Dendritic cell treated with granulocyte-macrophage colony-stimulating factor and Interleukin-4, amounts not matched to agents 40 ng/mL and 50 ng/mL, for 4 days (primary cell): Measurements from ENCODE around the gene SLC25A47.
A peak's percentile ranks its signal among the peaks of the same experiment; 100 is the strongest.
"Not testable (repeated sequence)": the region's sequence is repeated elsewhere in the genome, so short reads cannot be mapped to it uniquely, and the experiment has no call there.

Experiments
- H3K27ac Mint-ChIP-seq: one replicate; pipeline ENCODE4 v1.8.0; 2022; ENCODE audit warnings: mild to moderate bottlenecking, mixed read lengths
- H3K27me3 Mint-ChIP-seq: one replicate; pipeline ENCODE4 v1.8.0; 2022; ENCODE audit warnings: mild to moderate bottlenecking, mixed read lengths
- H3K36me3 Mint-ChIP-seq: one replicate; pipeline ENCODE4 v1.8.0; 2022; ENCODE audit warnings: low read depth, mixed read lengths
- H3K4me1 Mint-ChIP-seq: one replicate; pipeline ENCODE4 v1.8.0; 2022; ENCODE audit warnings: low read depth, mixed read lengths
- H3K4me3 Mint-ChIP-seq: one replicate; pipeline ENCODE4 v1.8.0; 2022; ENCODE audit warnings: mild to moderate bottlenecking, moderate library complexity, mixed read lengths
- H3K9me3 Mint-ChIP-seq: one replicate; pipeline ENCODE4 v1.8.0; 2022; ENCODE audit warnings: mixed read lengths
- intact Hi-C: fragments of 100-400 bp; cut with micrococcal nuclease; formaldehyde crosslinking; loops from one replicate; pipeline ENCODE4 v1.15.0; 2022

The SLC25A47 gene

DNA sequence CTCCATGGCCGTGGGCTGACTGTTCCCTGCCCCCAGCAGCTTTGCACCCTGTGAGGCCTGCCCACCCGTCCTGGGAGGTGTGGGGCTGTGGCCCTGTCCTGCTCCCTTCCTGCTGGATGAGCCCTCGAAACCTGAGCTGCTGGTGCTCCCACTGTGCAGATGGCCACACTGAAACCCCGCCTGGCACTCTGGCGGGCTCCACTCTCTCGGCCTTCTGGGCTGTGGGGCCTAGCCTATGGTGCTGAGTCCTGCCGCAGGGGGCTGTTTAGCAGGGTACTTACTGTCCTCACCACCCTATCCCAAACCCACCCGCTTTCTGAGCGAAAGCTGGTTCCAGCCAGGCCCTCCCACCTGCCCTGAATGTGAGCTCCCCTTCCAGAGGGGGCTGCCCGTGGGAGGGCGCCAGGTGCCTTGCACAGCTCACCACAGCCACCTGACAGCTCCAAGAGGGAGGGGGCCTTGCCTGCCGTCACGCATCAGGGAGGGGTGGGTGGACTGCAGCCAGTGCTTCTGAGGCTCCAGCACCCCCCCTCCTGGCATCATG is 7.3 kb downstream of the SLC25A47 start:
- Mint-ChIP-seq H3K27ac (no peak overlapping the region), H3K4me3 (no peak overlapping the region), H3K9me3 (no peaks in the 10 kb centered on the region), H3K4me1 (peaks cover 6% of the 10 kb centered on the region), H3K36me3 (peaks cover 45% of the 10 kb centered on the region), H3K27me3 (peaks cover 2% of the 10 kb centered on the region)
- intact Hi-C loops = no loop called here

DNA sequence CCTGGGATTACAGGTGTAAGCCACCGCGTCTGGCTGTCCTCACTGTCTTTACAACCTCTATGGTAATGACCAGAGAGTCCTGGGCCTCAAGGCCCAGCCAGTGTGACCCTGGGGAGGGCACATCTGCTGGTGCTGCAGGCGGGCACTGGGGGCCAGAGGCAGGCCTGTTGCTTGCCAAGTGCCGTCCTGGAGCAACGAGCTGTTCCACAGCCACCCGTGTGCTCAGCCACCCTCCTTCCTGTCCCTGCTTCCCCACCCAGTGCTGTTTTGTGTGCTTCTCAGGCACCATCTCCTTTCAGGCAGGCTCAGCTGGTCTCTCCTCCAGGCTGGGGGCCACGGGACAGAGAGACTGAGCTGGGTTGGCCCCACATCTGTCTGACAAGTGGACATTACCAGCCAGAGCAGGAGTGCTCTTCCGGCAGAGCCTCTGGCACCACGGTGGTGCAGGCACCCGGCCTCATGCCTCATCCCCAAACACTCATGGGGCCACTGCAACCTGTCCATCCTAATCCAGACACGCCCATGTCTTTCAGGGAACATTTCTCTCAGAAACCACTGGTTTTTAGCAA is 9.0 kb downstream of the SLC25A47 start:
- peaks cover 62% of the 10 kb centered on the region for H3K36me3 Mint-ChIP-seq

DNA sequence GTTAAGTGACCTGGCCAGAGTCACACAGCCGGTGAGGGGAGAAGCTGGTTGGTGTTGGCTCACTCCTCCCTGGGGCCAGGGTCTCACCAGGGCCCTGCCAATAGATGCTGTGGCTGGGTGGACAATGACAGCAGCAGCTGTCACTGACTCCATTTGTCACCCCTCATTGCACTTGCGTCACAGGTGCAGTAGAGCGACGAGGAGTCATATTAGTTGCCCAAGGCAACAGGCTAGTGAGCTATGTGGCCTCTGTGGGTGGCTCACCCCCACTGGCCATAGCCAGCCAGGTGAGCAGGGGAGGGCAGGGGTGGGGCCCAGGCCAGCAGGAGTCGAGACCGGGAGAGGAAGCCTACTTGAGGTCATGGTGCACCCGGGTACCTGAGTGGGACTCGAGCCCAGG is 9.7 kb downstream of the SLC25A47 start:
- H3K9me3 Mint-ChIP-seq = no peaks in the 10 kb centered on the region
- H3K36me3 Mint-ChIP-seq = peaks cover 68% of the 10 kb centered on the region
- no peaks in the 10 kb centered on the region for H3K27me3 Mint-ChIP-seq
- no peak overlapping the region for H3K4me3 Mint-ChIP-seq
- no peaks in the 10 kb centered on the region for H3K4me1 Mint-ChIP-seq
- H3K27ac Mint-ChIP-seq = no peak overlapping the region
- intact Hi-C loops = no loop called here

More for the DNA sequence above, 9.0 kb downstream of the SLC25A47 start:
- Mint-ChIP-seq H3K27ac (peak overlapping the region; percentile 45), H3K4me1 (no peaks in the 10 kb centered on the region), H3K4me3 (no peak overlapping the region), H3K9me3 (no peaks in the 10 kb centered on the region), H3K27me3 (no peaks in the 10 kb centered on the region)
- intact Hi-C loops = no loop called here

DNA sequence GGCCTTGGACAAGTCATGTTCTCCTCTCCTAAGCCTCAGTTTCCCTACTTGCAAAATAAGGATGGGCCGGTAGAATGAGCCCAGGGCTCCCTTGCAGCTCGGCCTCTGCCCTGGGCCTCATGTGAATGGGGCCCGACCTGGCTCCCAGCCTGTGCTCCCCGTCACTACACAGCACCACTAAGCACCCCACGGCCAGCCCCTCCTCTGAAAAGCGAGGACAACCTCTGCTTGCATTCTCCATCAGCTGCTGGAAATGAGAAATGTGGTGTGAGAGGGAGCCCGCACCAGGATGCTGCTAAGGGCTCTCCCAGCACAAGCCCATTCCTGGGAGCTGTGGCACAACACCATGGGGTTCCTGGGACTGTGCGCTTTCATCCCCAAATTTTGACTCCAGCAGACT is 10.2 kb downstream of the SLC25A47 start:
- H3K4me3 Mint-ChIP-seq = no peak overlapping the region
- H3K27ac Mint-ChIP-seq = no peak overlapping the region
- H3K4me1 Mint-ChIP-seq = no peaks in the 10 kb centered on the region
- peaks cover 73% of the 10 kb centered on the region for H3K36me3 Mint-ChIP-seq
- intact Hi-C loops = no loop called here
- H3K27me3 Mint-ChIP-seq = no peaks in the 10 kb centered on the region
- H3K9me3 Mint-ChIP-seq = no peaks in the 10 kb centered on the region

DNA sequence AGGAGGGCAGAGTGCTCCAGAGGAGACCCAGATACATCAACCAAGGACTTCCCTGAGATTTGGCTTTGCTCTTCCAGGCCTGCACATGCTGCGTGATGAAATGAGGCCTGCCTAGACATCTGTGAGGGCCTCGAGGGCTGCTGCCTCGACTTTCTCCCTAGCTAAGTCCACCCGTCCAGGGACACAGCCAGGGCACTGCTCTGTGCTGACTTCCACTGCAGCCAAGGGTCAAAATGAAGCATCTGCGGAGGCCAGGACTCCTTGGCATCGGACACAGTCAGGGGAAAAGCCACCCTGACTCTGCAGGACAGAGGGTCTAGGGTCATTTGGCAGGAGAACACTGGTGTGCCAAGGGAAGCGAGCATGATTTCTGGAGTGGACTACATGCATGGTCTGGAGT is 10.7 kb downstream of the SLC25A47 start:
- intact Hi-C loops = no loop called here
- no peaks in the 10 kb centered on the region for H3K27me3 Mint-ChIP-seq
- no peak overlapping the region for H3K4me3 Mint-ChIP-seq
- no peaks in the 10 kb centered on the region for H3K9me3 Mint-ChIP-seq
- no peak overlapping the region for H3K27ac Mint-ChIP-seq
- H3K4me1 Mint-ChIP-seq = no peaks in the 10 kb centered on the region
- H3K36me3 Mint-ChIP-seq = peaks cover 79% of the 10 kb centered on the region

DNA sequence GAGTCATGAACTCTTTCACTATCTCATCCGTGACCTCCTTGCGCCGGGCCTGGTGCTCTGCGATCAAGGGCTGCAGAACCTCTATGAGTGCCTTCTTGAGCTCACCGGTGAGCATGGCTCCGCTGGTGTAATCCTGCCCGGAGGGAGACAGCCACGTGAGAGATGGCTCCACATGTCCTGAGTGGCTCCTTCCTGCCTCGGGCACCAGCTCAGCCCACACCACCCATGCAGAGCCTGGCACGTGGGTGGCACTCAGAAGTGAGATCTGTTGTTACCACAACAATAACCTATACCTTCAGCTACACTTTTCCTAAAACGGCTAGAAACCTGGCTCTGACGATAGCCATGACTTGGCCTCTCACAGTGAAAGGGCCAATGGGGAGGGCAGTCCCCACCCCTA is 11.8 kb downstream of the SLC25A47 start:
- Mint-ChIP-seq H3K4me3 (no peak overlapping the region), H3K36me3 (peaks cover 89% of the 10 kb centered on the region), H3K9me3 (no peaks in the 10 kb centered on the region), H3K27ac (no peak overlapping the region), H3K4me1 (peaks cover 10% of the 10 kb centered on the region), H3K27me3 (no peaks in the 10 kb centered on the region)
- intact Hi-C loops = no loop called here

DNA sequence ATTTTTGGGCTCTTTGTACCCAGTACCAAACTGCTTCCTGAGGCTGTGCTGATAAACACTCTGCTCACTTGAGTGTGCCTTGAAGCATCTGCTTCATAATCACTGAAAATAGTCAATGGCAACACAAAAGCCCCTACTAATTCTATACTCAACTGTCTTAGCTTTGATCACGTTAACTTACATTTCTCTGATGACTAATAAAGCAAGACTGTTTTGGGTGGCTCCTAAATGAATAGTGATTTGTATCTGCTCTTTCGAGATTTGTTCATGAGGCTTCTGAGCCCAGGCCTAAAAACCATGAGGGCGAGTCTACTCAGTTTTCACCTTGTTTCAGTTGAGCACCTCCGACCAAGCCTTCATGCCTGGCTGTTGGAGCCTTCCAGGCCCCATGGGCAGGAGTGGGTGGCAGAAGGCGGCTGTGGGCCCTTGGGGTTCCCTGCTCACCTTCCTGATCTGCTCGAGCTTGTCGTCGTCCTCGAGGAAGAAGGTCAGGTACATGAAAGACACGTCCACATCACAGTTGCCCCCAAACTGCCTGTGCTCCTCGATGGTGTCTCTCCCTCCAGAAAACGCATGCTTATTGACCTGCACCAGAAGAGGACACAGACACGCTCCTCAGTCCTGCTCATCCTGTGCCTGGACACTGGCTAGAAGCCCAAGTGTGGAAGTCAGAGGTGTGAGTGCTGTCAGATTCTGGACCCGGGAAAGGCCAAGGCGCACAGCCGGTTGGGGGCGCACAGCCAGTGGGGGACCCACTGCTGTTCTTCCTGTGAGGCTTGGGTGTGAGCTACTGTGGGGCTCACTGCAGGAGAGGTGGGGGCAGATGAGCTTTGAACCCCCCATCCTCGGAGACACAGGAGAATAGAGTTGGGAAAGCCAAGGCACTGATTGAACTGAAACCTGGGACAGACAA is 13.7 kb downstream of the SLC25A47 start:
- H3K9me3 Mint-ChIP-seq = no peaks in the 10 kb centered on the region
- H3K36me3 Mint-ChIP-seq = peaks cover 98% of the 10 kb centered on the region
- no peak overlapping the region for H3K27ac Mint-ChIP-seq
- intact Hi-C loops = no loop called here
- no peaks in the 10 kb centered on the region for H3K27me3 Mint-ChIP-seq
- H3K4me3 Mint-ChIP-seq = no peak overlapping the region
- H3K4me1 Mint-ChIP-seq = peaks cover 30% of the 10 kb centered on the region

DNA sequence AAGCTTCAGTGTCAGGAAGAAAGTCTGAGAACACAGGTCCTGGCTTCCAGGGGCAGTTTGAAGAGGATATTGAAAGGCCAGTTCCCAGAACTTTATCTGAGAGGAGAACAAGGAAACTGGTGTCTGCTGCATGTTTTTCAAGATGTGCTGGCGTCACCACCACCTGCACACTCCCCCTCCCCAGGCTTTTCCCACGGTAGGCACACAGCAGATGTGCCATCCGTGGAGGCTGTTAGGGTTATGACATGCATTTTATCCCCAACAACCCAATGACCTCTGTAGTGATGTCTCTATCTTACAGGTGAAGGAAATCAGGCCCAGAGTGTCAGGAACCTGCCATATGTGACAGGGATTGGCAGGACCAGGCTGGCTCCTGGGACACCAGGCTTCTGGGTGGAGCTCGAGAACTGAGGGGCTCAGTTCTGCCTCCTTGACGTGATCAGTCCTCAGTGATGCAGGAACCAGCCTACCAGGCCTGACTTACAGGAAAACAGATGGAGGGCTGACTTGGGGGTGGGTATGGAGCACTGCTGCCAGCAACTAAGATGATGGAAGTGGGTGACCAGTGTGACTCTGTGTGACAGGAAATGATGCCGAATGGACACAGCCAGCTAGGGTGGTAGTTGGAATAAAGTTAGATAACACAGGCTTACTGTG is 16.8 kb downstream of the SLC25A47 start:
- Mint-ChIP-seq H3K4me1 (peaks cover 53% of the 10 kb centered on the region), H3K27me3 (no peaks in the 10 kb centered on the region), H3K4me3 (peak overlapping the region; percentile 14), H3K27ac (peak overlapping the region; percentile 96), H3K36me3 (peaks cover 98% of the 10 kb centered on the region), H3K9me3 (no peaks in the 10 kb centered on the region)
- intact Hi-C loops = loop anchor here (5.0 kb wide), 1 partner anchor 33 kb away; the partner anchor contains the start of gene SLC25A29

DNA sequence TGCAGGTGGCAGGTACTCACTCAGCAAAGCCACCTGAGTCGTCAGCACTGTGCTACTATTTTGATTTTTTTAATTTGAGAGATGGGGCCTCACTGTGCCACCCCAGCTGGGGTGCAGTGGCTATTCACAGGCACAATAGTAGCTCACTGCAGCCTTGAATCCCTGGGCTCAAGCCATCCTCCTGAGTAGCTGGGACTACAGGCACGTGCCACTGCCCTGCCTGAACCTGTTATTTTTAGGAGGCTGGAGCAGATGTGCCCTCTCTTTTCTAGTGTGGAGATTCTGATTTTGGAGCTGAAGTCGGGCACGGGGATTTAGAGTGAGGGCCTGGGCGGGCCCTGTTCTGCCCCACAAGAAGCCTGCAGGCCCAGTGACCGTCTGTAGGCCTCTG is 17.3 kb downstream of the SLC25A47 start:
- H3K36me3 Mint-ChIP-seq = peaks cover 93% of the 10 kb centered on the region
- H3K4me3 Mint-ChIP-seq = peak overlapping the region; percentile 59
- H3K27ac Mint-ChIP-seq = peak overlapping the region; percentile 96
- H3K9me3 Mint-ChIP-seq = no peaks in the 10 kb centered on the region
- no peaks in the 10 kb centered on the region for H3K27me3 Mint-ChIP-seq
- H3K4me1 Mint-ChIP-seq = peaks cover 53% of the 10 kb centered on the region
- intact Hi-C loops = loop anchor here (5.0 kb wide), 1 partner anchor 33 kb away; the partner anchor contains the start of gene SLC25A29

DNA sequence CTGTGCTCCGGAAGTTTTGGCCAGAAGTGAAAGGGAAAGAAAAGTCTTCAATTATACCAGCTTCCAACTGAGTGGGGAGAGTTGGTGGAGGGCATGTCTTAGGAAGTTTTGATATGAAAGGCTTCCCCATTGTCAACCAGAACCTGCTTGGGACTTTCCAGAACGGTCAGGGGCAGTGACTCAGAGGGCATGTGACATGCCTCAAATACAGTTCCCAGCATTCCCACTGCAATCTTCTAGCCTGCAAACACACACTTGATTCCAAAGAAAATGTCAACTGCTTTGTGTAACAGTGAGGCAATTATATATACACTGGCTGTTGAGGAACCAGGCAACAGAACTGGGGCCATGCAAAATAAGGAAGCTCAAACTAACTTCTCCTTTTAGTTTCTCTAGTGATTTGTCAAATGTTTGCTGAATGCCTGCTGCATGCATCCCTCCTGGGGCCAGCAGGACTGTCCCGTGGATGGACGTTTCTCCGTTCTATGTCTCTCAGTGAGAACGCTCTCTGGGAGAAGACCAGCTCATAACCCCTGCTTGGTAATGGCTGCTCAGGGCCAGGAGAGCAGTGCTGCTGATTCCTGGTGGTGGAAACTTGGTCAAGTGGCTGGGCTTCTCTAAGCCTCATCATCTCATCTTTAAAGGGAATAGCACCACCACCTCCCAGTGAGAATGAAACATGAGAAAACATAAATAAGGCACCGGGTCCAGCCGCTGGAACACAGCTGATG is 18.3 kb downstream of the SLC25A47 start:
- peak overlapping the region; percentile 59 for H3K4me3 Mint-ChIP-seq
- peak overlapping the region; percentile 96 for H3K27ac Mint-ChIP-seq
- no peaks in the 10 kb centered on the region for H3K27me3 Mint-ChIP-seq
- intact Hi-C loops = loop anchor here (1.0 to 5.0 kb wide), 3 partner anchors 9 to 35 kb away; partner anchors contain the start of genes SLC25A29 and WDR25
- H3K36me3 Mint-ChIP-seq = peaks cover 93% of the 10 kb centered on the region
- no peaks in the 10 kb centered on the region for H3K9me3 Mint-ChIP-seq
- H3K4me1 Mint-ChIP-seq = peaks cover 54% of the 10 kb centered on the region

DNA sequence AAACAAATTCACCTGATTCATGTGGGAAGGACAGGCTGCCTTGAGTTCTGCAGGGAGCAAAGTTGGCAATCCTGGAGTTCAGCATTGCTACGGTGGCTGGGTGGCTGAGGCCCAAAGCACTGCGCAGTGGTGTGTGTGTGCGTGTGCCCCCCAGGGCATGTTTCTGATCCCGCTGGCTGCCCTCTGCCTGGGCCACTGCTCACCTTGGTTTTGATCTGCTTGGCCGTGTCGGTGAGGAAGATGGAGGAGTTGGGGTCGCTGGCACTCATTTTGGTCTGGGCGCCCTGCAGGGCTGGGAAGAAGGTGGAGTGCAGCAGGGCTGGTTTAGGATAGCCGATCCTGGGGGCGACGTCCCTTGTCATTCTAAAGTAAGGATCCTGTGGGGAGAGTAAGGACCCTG is 19.1 kb downstream of the SLC25A47 start:
- Mint-ChIP-seq H3K4me1 (peaks cover 61% of the 10 kb centered on the region), H3K27ac (peak overlapping the region; percentile 96), H3K4me3 (peak overlapping the region; percentile 35), H3K9me3 (no peaks in the 10 kb centered on the region), H3K27me3 (no peaks in the 10 kb centered on the region), H3K36me3 (peaks cover 93% of the 10 kb centered on the region)
- intact Hi-C loops = loop anchor here (5.0 kb wide), 1 partner anchor 35 kb away; the partner anchor contains the start of gene SLC25A29

DNA sequence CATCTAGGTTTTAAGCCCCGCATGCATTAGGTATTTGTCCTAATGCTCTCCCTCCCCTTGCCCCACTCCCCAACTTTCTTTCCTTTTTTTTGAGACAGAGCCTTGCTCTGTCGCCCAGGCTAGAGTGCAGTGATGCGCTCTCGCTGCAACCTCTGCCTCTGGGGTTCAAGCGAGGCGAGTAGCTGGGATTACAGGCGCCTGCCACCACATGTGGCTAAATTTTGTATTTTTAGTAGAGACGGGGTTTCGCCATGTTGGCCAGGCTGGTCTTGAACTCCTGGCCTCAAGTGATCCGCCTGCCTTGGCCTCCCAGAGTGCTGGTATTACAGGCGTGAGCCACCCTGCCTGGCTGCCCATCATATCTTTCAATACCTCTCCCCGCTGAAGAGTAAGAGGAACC is 19.7 kb downstream of the SLC25A47 start:
- intact Hi-C loops = loop anchor here (5.0 kb wide), 1 partner anchor 36 kb away; the partner anchor contains the start of gene SLC25A29
- peaks cover 66% of the 10 kb centered on the region for H3K4me1 Mint-ChIP-seq
- not testable (repeated sequence) for H3K27me3 Mint-ChIP-seq, H3K9me3 Mint-ChIP-seq, H3K4me3 Mint-ChIP-seq
- H3K27ac Mint-ChIP-seq = peak overlapping the region; percentile 96
- peaks cover 91% of the 10 kb centered on the region for H3K36me3 Mint-ChIP-seq

DNA sequence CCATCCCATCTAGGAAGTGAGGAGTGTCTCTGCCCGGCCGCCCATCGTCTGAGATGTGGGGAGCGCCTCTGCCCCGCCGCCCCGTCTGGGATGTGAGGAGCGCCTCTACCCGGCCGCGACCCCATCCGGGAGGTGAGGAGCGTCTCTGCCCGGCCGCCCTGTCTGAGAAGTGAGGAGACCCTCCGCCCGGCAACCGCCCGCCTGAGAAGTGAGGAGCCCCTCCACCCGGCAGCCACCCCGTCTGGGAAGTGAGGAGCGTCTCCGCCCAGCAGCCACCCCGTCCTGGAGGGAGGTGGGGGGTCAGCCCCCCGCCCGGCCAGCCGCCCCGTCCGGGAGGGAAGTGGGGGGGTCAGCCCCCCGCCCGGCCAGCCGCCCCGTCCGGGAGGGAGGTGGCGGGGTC is 21.5 kb downstream of the SLC25A47 start:
- H3K27me3 Mint-ChIP-seq, H3K4me3 Mint-ChIP-seq, H3K9me3 Mint-ChIP-seq: not testable (repeated sequence)
- Mint-ChIP-seq H3K4me1 (peaks cover 73% of the 10 kb centered on the region), H3K36me3 (peaks cover 91% of the 10 kb centered on the region), H3K27ac (peak overlapping the region; percentile 96)
- intact Hi-C loops = loop anchor here (5.0 kb wide), 1 partner anchor 37 kb away; the partner anchor contains the start of gene SLC25A29
